GM13977 (cell line): Measurements from ENCODE around the gene GSK3B.

Experiments used
- DNase-seq: peaks from one replicate; pipeline ENCODE4 v3.0.0; 2012; ENCODE audit warnings: low spot score
- CTCF ChIP-seq: IDR thresholded peaks from 2 replicates; pipeline ENCODE4 v1.5.1; 2012; ENCODE audit warnings: mild to moderate bottlenecking, control low read depth; ENCODE audit not compliant: insufficient read depth; ENCODE audit errors: extremely low read depth, missing control alignments
- in situ Hi-C: fragments of 300-500 bp; cut with MboI; formaldehyde crosslinking; loops from one replicate; pipeline ENCODE4 v1.12.0; 2022; ENCODE audit warnings: low sequenced_read_pairs, low pct_unique_long_range_greater_than_20kb, mixed read lengths, inconsistent platforms; ENCODE audit not compliant: unreplicated experiment

GSK3B gene

GRCh38 chr3:120114376-120114775, 20.1 kb upstream of the GSK3B start:
- DNase-seq, result no peak
- no peak for TF ChIP-seq CTCF
- in situ Hi-C loops, result no loop called here

- no peak for TF ChIP-seq CTCF
- in situ Hi-C loops, result no loop called here
- DNase-seq, result no peak
Measured at GRCh38 chr3:120113128-120114116, 19.2 kb upstream of the GSK3B start.

GRCh38 chr3:120111898-120112297, 17.7 kb upstream of the GSK3B start:
- TF ChIP-seq CTCF, result no peak
- in situ Hi-C loops, result no loop called here
- DNase-seq, result no peak

GRCh38 chr3:120103276-120103675, 9.0 kb upstream of the GSK3B start:
- DNase-seq, result no peak
- no peak for TF ChIP-seq CTCF
- in situ Hi-C loops, result no loop called here

GRCh38 chr3:120102674-120103073, 8.4 kb upstream of the GSK3B start:
- DNase-seq, result no peak
- in situ Hi-C loops, result no loop called here

GRCh38 chr3:120102232-120102631, 8.0 kb upstream of the GSK3B start:
- no peak for TF ChIP-seq CTCF
- in situ Hi-C loops, result no loop called here
- no peak for DNase-seq

More at GRCh38 chr3:120102674-120103073, 8.4 kb upstream of the GSK3B start:
- TF ChIP-seq CTCF, result no peak
